Heart right ventricle (tissue), 16 donors: ENCODE data around the gene COL16A1. TPM values are rescaled to one million over a fixed set of nuclear protein-coding genes. Genes with fewer than 3 reads are reported as not detected.

Experiments
- ATAC-seq, 8 donors: fragments of 200-7000 bp; cut with Tn5 transposase; one replicate each; pipeline ENCODE4 v1.9.1; 2020; ENCODE audit warnings: mild to moderate bottlenecking in 8 of 8, moderate library complexity in 8 of 8, moderate number of reproducible peaks in 1 of 8
- DNase-seq, 2 donors: peaks; one replicate each; pipeline ENCODE4 v3.0.0-alpha.2; 2020
- H3K27ac ChIP-seq, 10 donors: fragments of 200-600 bp; sonication (generic) in 2 of 10; one replicate each; pipeline versions ENCODE4 v1.5.0 to v1.8.0; 2020 to 2022; ENCODE audit warnings: mild to moderate bottlenecking in 3 of 10
- H3K27me3 ChIP-seq, 7 donors: fragments of 200-600 bp; one replicate each; pipeline ENCODE4 v1.8.0; 2021 to 2022; ENCODE audit warnings: mild to moderate bottlenecking in 2 of 7
- H3K36me3 ChIP-seq, 9 donors: fragments of 200-600 bp; sonication (generic) in 1 of 9; one replicate each; pipeline versions ENCODE4 v1.5.0 to v1.8.0; 2020 to 2022; ENCODE audit warnings: mild to moderate bottlenecking in 2 of 9
- H3K4me1 ChIP-seq, 9 donors: fragments of 200-600 bp; sonication (generic) in 1 of 9; one replicate each; pipeline versions ENCODE4 v1.5.0 to v1.8.0; 2020 to 2022; ENCODE audit warnings: mild to moderate bottlenecking in 4 of 9
- H3K4me3 ChIP-seq, 10 donors: fragments of 200-600 bp; sonication (generic) in 2 of 10; one replicate each; pipeline versions ENCODE4 v1.5.0 to v1.8.0; 2020 to 2022; ENCODE audit warnings: mild to moderate bottlenecking in 7 of 10, moderate library complexity in 2 of 10
- H3K9me3 ChIP-seq, 11 donors: fragments of 200-600 bp in 10 of 11; sonication (generic) in 2 of 11; one replicate each; pipeline versions ENCODE4 v1.5.0 to v1.8.0; 2013 to 2022; ENCODE audit warnings: mild to moderate bottlenecking in 2 of 11, control low read depth in 1 of 11, moderate library complexity in 1 of 11
- CTCF ChIP-seq, 9 donors: fragments of 200-600 bp; sonication (generic) in 2 of 9; IDR thresholded peaks; one replicate each; pipeline versions ENCODE4 v1.5.0 to v1.8.0; 2021 to 2022; ENCODE audit warnings: antibody characterized with exemption in 9 of 9, mild to moderate bottlenecking in 5 of 9, moderate library complexity in 1 of 9
- WGBS, 2 donors: extraction: QIAGEN DNeasy Blood & Tissue Kit; methylation state at CpG; one replicate each; pipeline ENCODE4 v1.1.7; 2013; ENCODE audit warnings: inconsistent platforms in 1 of 2; 5-methylcytosine and 5-hydroxymethylcytosine counted together
- intact Hi-C, 10 donors: fragments of 100-400 bp; cut with DNase I; formaldehyde crosslinking; loops; one replicate each; pipeline versions ENCODE4 v1.11.1 to v1.14.2; 2022
- polyA plus RNA-seq, 2 donors: library from polyadenylated mRNA; stranded (reverse); fragments of 200-250 nt; gene quantifications; one replicate each; pipeline ENCODE4 v1.2.3, GENCODE V29; 2013
- total RNA-seq, 10 donors: library from RNA; stranded (reverse); fragmentation: NEBNext Ultra II Directional in 3 of 10; extraction: Animal tissue kit (Norgen Biotek cat#: 25700) in 3 of 10; gene quantifications; one replicate each; pipeline versions ENCODE4 v1.2.1 to v1.2.4, GENCODE V29; 2021 to 2023
- donor health status: Arrhythmogenic right ventricular cardiomyopathy.
- donor health status: ischemic (EF 13 %, LVEDD 7.1; RV severe dilation, severe dysfunction).
- donor health status: healthy with polysubstance abuse.
- donor health status: DM: no; HTN: yes; CAD: no.
- donor health status: DM: no; HTN: no; CAD: no.
- donor health status: ischemic (EF 25% LVEDD 6.9; RV normal size, moderate dysfunction).
- donor health status: ischemic (EF 25% LVEDD 5.7; RV mildly dilated, moderate dysfunction).
- donor health status: healthy.
- donor health status: DM: yes; HTN: yes; CAD: no.
- donor health status: Ischemic cardiomyopathy.
- donor health status: ischemic (EF 35%, LVEDD 5.7; RV mildly dilated, moderate dysfunction).
- donor health status: nonischemic (EF 11% LVEDD 7.7; RV severe dilation, severe dysfunction).
- donor health status: DM: yes; HTN: yes; CAD: no.
- donor health status: PGD.
- donor health status: ischemic (EF 29% LVEDD 5.4; RV normal size, mild dysfunction).
- donor health status: nonischemic (EF 23%, LVEDD 6.1; RV moderate dilation, normal function).

Gene COL16A1
- total and polyA plus RNA-seq, 12 donors, result 7.4 to 35.3 (median 16.6) TPM

DNA sequence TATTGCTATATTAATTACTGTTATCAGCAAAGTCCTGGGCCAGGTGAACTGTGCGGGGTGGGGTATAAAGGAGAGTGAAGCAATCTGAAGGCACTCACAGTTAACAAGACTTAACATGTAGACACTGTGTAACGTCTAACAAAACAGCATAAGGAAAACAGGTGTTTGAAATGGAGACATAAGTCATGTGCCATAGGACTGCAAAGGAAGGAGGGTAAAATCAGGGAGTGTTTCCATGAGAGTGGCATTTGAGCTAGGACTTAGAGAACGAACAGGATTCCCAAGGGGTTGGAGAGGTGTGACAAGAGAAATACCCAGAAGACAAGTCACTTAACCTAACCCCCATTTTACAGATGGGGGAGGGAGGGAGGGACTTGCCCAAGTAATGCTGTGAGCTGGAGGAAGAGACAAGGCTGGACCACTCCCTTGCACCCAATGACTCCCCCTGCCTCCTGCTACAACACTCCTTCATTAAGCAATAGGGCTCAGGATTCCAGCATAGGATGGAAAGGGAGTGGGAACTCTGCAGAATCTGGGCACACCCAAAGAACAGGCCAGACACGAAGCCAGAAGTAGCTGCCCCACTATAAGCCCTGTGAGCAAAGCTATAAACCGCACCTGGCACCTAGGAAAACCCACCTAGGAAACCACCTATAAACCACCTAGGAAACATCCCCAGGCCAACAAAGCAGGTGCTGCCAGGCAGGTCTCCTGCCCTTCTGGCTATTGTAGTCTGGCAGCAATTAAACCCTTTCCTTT, 65.7 kb downstream of the COL16A1 start:
- H3K27me3 ChIP-seq, result no peaks in the 10 kb centered on the region
- no peak for ATAC-seq
- intact Hi-C loops, result no loop called here
- no peak overlapping the region for H3K4me3 ChIP-seq
- no peak overlapping the region for H3K27ac ChIP-seq
- H3K9me3 ChIP-seq, result no peaks in the 10 kb centered on the region
- 61 to 62% methylated on average over 5 of the region's 5 CpGs for WGBS, 2 donors
- no peak for TF ChIP-seq CTCF (IDR thresholded peaks at IDR 0.05)
- DNase-seq, result no peak
- H3K4me1 ChIP-seq, result peaks cover 17 to 97% (median 74%) of the 10 kb centered on the region in 9 donors
- peaks cover 0 to 43% (median 7%) of the 10 kb centered on the region in 9 donors for H3K36me3 ChIP-seq

DNA sequence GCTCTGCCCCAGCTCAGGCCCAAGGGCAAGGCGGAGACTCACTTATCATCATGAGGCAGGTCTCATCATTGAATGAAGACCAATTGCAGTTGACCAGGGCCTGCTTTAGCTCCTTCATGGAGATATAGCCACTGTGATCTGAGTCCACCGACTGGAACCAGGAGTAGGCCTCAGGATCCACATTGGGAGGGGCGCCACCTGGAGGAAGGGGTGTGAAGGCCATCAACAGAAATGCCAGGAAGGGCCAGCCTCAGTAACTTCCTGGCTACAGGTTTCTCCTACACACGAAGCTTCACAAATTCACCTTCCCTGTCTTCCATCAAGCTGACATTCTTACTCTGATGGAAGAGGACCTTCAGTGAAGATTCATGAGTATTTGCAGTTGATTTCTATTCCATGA, 70.7 kb downstream of the COL16A1 start:
- H3K27ac ChIP-seq, result peak overlapping the region in 5 of 10 donors; percentile 69 to 95 (median 78)

DNA sequence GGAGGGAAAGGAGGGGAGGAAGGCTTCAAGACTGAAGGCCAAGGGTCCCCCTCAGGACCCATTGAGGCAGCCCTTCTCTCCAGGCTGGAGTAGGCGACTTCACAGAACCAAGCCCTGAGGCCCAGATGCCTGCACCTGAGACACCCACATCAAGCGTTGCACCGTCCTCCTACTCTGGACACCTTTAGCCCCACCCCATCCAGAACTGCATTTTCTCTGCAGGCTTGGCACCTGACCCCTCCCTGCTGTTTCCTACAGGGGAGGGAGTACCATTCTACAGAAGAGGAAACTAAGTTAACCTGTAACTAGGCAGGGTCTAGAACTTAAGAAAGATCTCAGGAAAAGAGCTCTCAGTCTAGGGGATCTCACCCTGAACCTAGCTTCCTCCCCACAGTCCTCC, 71.2 kb downstream of the COL16A1 start:
- Histone ChIP-seq H3K9me3 (no peaks in the 10 kb centered on the region), H3K27me3 (no peaks in the 10 kb centered on the region), H3K27ac (peak overlapping the region in 6 of 10 donors; percentile 69 to 95 (median 80)), H3K36me3 (peaks cover 0 to 83% (median 32%) of the 10 kb centered on the region in 9 donors), H3K4me1 (peaks cover 22 to 98% (median 74%) of the 10 kb centered on the region in 9 donors), H3K4me3 (no peak overlapping the region)
- 96 to 98% methylated on average over 3 of the region's 3 CpGs for WGBS, 2 donors
- intact Hi-C loops, result no loop called here
- ATAC-seq, result no peak
- DNase-seq, result no peak
- no peak for TF ChIP-seq CTCF (IDR thresholded peaks at IDR 0.05)

More for the DNA sequence above, 70.7 kb downstream of the COL16A1 start:
- intact Hi-C loops, result no loop called here
- TF ChIP-seq CTCF (IDR thresholded peaks at IDR 0.05), result peak in 7 of 9 donors; percentile 39 to 54 (median 47)
- Histone ChIP-seq H3K9me3 (no peaks in the 10 kb centered on the region), H3K36me3 (peaks cover 0 to 78% (median 32%) of the 10 kb centered on the region in 9 donors), H3K4me1 (peaks cover 24 to 98% (median 70%) of the 10 kb centered on the region in 9 donors), H3K4me3 (no peak overlapping the region), H3K27me3 (no peaks in the 10 kb centered on the region)
- 57 to 67% methylated on average over 4 of the region's 4 CpGs for WGBS, 2 donors
- no peak for DNase-seq
- ATAC-seq, result no peak

DNA sequence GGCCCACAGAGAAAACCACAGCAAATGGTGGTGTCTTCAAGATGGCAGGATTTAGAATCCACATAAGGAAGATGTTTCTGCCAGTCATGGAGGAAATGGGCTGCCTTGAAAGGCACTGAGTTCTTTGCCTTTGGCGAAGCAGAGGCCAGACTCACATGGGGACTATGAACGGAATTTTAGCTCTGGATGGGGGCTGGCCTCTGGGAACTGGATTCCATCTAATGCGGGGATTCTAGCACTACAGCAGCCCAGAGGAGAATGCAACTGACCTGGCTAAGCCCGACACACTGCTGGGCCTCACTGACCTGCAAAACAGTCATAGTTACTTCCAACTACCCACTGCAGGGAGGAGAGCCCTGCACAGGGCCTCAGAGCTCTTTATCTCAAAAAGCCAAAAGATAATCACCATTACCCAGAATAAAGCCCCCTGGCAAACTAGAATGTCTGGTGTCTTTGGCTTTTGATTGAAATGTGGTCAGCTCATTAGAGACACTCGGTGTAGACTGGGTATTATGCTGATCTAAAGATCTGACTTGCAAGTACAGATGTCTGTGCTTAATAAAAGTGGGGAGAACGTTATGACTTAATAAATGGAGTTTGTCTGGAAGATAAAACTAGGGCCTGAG, 74.8 kb downstream of the COL16A1 start:
- ATAC-seq, result no peak
- Histone ChIP-seq H3K4me3 (no peak overlapping the region), H3K36me3 (peaks cover 0 to 73% (median 30%) of the 10 kb centered on the region in 9 donors), H3K4me1 (peaks cover 35 to 89% (median 63%) of the 10 kb centered on the region in 9 donors), H3K27me3 (no peaks in the 10 kb centered on the region), H3K9me3 (no peaks in the 10 kb centered on the region), H3K27ac (peak overlapping the region; percentile 72 to 97 (median 90))
- 56 to 68% methylated on average over 6 of the region's 6 CpGs for WGBS, 2 donors
- intact Hi-C loops, result no loop called here
- DNase-seq, result no peak
- no peak for TF ChIP-seq CTCF (IDR thresholded peaks at IDR 0.05)
